GM10248 (cell line): ENCODE results near the gene MPDU1.

ENCODE experiments used
- CTCF ChIA-PET: fragments of 300-600 bp; sonication (Branson Sonifier 250); formaldehyde crosslinking; extraction: SDS; loops from one replicate; lab custom pipeline; 2021; ENCODE audit warnings: antibody characterized with exemption; lab: Yijun Ruan, JAX
- POLR2A ChIA-PET: fragments of 350-650 bp; sonication (Branson Sonifier 250); formaldehyde crosslinking; extraction: SDS; loops from one replicate; lab custom pipeline; 2020; ENCODE audit warnings: antibody characterized with exemption; lab: Yijun Ruan, JAX
- DNase-seq: peaks from one replicate; pipeline ENCODE4 v3.0.0; 2012; ENCODE audit errors: extremely low spot score
- TF ChIP-seq, protein P1 (sequence below): IDR thresholded peaks from 2 replicates; pipeline ENCODE4 v1.5.1; 2012; ENCODE audit warnings: mild to moderate bottlenecking, low read depth; ENCODE audit errors: extremely low read depth, missing control alignments, control extremely low read depth

MPDU1 gene

DNA sequence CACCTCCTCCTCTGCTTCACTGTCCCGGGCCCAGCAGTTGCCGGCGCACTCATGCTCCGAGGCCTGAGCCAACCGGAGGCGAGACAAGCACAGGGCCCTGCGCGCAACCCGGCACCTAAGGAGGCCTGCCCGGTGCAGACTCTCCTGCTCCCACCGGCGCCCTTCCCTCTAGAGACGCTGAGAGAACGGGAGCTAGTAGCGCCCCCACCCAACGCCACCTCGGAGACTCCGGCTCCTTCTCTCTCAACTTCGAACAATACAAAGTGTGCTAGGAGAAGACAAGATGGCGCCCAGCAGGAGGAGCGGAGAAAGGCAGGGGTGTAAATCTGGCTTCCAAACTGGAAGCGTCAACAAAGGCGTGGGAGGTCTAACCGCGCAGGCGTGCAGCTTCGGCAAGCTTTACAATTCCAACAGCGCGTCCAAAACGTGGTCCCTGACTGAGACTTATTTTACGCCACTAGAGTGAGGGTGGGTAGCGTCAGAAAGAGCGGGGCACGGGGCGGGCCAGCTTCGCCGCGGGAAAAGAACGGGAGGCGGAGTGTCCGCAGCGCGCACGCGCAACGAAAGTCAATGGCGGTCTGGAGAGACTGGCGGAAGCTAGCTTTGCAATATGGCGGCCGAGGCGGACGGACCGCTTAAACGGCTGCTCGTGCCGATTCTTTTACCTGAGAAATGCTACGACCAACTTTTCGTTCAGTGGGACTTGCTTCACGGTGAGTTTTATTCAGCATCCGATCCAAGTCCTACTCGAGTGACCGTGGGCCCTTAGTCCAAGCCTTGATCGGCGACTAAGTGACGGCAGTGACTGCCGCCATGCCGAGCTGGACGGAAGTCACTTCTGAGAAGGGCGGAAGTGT, at the start of gene MPDU1:
TSS of gene MPDU1 (plus strand) at position 600 of the 857 bp plus-strand sequence. CDS start at position 611, 11 bp downstream.
- ChIA-PET POLR2A (interaction anchor here (0.7 to 2.8 kb wide), 7 partner anchors 9 to 590 kb away, joined by 3 to 32 read pairs (median 6); partner anchors contain the start of genes FXR2, SAT2, TMEM256 and TP53), CTCF (interaction anchor here (0.7 to 1.8 kb wide), 7 partner anchors 10 to 288 kb away, joined by 3 to 6 read pairs (median 4); partner anchors contain the start of genes SENP3 and WRAP53)
- DNase-seq: peak; percentile 90
- TF ChIP-seq, protein P1, sequence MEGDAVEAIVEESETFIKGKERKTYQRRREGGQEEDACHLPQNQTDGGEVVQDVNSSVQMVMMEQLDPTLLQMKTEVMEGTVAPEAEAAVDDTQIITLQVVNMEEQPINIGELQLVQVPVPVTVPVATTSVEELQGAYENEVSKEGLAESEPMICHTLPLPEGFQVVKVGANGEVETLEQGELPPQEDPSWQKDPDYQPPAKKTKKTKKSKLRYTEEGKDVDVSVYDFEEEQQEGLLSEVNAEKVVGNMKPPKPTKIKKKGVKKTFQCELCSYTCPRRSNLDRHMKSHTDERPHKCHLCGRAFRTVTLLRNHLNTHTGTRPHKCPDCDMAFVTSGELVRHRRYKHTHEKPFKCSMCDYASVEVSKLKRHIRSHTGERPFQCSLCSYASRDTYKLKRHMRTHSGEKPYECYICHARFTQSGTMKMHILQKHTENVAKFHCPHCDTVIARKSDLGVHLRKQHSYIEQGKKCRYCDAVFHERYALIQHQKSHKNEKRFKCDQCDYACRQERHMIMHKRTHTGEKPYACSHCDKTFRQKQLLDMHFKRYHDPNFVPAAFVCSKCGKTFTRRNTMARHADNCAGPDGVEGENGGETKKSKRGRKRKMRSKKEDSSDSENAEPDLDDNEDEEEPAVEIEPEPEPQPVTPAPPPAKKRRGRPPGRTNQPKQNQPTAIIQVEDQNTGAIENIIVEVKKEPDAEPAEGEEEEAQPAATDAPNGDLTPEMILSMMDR: no peak

- CTCF ChIA-PET: no interaction called here
- no peak for DNase-seq
- POLR2A ChIA-PET: no interaction called here
- TF ChIP-seq, protein P1: no peak
Observed at GRCh38 chr17:7538050-7538449, 45.6 kb upstream of the MPDU1 start.

DNA sequence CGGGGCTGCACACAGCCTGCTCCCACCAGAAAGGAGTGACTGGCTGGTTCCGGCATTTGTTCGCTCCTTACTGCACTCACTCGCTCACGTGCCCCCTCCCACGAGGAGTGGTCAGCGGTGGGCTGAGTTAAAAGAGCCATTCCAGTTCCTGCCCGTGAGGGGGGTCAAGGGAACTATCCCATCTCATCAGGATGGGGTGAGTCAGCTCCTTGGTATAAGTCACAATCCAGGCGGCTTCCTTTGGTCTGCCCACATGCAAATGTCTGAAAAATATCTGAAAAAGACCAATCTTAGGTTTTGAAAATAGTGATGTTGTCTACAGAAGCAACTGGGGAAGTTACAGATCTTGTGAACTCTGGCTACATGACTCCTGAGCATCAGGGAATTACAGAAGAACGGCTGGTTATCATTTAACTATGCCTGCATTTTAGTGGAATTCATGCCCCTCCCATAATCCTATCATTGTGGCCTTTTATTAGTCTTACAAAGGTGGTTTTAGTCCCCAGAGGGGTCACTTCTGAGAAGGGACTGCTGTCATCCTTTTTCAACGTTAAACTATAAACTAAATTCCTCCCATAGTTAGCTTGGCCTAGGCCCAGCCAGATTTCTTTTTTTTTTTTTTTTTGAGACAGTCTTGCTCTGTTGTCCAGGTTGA, 44.6 kb upstream of the MPDU1 start:
- ChIA-PET CTCF (no interaction called here), POLR2A (no interaction called here)
- TF ChIP-seq, protein P1: no peak
- no peak for DNase-seq

DNA sequence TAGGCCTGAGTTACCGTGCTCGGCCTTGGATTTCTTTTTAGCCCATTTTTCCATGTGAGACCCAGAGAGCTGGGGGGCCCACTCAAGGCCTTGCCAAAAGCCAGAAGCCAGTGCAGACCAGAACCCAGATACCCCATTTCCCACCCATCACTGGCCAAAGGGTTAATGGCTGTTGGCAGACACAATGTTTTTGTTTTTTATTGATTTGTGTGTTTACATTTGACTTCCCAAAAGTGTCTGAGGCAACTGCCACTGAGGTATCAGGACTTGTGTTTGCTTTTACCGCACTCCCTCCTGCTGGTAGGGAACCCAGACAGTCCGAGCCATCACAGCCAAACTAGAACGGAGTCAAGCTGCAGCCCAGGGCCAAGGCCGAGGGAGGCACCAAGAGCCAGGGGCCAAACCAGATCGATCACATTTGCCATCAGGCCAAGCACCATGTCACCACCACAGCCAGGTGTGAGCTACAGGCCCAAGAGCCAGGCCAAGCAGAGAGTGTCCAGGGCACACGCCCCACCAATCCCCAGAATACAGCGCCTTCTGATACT, 42.5 kb upstream of the MPDU1 start:
- ChIA-PET POLR2A (interaction anchor here (0.7 kb wide), 1 partner anchor 21 kb away, joined by 5 read pairs; no protein-coding TSS in a partner anchor), CTCF (interaction anchor here (1.4 to 4.3 kb wide), 2 partner anchors 19 to 26 kb away, joined by 4 to 20 read pairs; no protein-coding TSS in a partner anchor)
- TF ChIP-seq, protein P1: no peak
- DNase-seq: no peak

DNA sequence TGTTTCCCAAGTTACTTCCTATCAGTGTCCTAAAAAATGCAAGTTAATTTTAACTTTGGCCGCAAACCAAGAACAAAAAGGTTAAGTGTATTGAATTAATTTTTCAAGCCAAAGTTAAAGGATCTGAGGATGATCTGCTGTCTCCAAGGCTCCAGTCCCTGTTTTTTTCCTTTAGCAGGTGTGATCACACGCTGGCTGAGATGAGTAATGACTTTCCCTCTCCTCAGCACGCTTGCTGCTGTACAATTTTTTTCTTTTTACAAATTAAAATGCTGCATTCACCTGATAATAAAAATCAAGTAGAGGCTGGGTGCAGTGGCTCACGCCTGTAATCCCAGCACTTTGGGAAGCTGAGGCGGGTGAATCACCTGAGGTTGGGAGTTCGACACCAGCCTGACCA, 38.7 kb upstream of the MPDU1 start:
- TF ChIP-seq, protein P1: no peak
- POLR2A ChIA-PET: no interaction called here
- CTCF ChIA-PET: interaction anchor here (4.3 kb wide), 1 partner anchor 30 kb away, joined by 20 read pairs; no protein-coding TSS in a partner anchor
- DNase-seq: no peak
